ENCODE results near the gene ITGB2.

ITGB2 gene

DNA sequence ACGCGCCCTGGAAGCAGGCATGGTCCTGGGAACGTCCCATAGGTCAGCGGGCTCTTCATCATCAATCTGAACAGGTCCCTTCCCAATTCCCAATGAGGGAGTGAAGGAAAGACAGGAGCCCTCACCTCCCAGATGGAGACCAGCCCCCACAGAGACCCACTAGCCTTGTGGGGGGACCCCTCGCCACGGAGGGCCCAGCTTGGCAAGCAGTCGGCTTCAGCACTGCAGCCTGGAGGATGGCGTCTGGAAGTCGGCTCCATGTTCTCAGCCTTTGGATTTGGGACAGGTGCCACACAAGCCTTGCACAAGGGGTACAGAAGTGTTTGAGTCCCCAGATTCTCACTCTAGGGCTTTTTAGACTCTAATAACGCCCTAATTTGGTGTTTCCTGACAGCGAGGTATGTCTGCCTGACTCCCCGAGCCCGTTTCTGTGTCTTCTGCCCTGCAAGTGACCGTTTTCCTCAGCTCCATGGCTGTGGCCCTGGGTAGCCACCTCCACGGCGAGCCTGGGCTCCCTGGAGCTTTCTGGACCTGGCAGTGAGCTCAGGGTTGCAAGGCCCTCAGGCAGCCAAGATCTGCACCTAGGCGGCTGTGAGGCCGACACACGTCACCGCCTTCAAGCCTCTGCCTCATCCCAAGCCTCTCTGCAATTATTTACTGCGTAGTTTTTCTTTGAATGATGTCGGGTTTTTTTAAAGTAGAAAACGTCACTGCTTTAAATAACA lies 77.8 kb downstream of the ITGB2 start:
- DNase-seq = no peak

DNA sequence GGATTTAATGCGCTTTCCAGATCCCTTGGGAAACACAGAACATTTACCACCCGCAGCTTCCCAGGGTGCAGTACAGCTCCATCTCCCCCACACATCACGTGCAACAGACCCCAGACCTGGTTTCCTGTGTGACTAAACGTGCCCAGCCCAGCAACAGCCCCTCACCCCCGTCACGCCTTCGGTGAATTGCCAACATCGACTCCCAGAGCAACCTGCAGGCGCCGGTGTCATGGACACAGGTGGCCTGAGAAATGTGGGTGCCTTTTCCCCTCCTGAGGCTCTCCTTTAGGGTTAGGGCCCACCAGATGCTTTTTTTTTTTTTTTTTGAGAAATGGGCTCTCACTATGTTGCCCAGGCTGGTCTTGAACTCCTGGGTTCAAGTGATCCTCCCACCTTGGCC lies 78.6 kb downstream of the ITGB2 start:
- DNase-seq = no peak

GRCh38 chr21:44840771-44841170 lies 79.9 kb downstream of the ITGB2 start:
- DNase-seq = no peak

DNA sequence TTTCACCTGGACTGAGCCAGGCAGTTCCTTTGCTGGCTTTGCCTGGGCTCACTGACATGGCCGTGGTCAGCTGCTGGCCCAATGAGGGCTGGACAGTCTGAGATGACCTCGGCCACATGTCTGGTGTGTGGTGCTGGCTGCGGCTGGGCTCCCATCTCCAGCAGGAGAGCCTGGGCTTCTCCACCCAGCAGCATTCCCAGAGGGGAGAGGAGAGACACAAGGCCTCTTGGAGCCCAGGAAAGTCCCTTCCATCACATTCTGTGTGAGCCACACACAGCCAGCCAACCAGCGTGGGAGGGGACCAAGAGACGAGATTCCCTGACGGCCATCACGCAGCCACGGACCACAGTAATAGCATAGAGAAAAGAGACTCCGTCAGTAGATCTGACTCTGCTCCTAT lies 81.7 kb downstream of the ITGB2 start:
- DNase-seq = no peak

- DNase-seq = no peak
Observed at GRCh38 chr21:44838039-44838895, 82.4 kb downstream of the ITGB2 start.

- DNase-seq = no peak
Observed at GRCh38 chr21:44837537-44837936, 83.2 kb downstream of the ITGB2 start.

DNA sequence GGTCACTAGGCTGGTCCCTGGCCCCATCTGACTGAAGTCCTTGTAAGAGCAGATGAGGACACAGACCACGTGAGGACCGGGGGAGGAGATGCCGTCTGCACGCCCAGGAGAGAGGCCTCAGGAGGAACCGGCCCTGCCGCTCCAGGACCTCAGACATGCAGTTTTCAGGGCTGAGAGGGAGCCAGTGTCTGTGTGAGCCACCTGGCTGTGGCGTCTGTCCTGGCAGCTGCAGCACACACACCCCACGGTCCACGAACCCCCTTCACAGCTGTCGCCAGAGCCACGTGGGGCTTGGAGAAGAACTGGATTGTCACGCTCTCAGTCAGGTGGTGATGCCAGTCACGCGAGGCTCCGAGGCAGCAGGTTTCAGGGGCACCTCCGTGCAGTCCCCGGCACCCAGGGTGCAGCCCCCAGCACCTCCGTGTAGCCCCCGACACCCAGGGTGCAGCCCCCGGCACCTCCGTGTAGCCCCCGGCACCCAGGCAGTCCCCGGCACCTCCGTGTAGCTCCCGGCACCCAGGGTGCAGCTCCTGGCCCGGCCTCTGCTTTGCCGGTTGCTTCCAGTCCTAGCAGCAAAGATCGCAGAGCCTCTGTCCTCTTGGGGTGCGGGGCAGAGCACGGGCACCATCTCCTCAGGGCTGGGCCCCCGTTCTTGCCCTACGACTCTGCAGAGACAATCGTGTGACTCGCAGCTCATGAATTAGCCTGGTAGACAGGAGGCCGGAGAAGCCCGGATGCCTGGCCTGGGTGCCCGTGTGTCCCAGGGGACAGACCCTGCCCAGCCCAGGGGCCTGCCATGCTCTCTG lies 83.8 kb downstream of the ITGB2 start:
- DNase-seq = no peak

- DNase-seq = no peak
Observed at GRCh38 chr21:44836349-44836665, 84.4 kb downstream of the ITGB2 start.

Measured in GOT3 (cell line).